A549 (cell line): ENCODE results near the gene RFXAP. TPM values are rescaled to one million over a fixed set of nuclear protein-coding genes. Genes with fewer than 3 reads are reported as not detected.

Experiments
- ATAC-seq, 2 experiments: fragments of 200-7000 bp in 1 of 2; fragments of >200 bp in 1 of 2; cut with Nextera tagmentation in 1 of 2; cut with Tn5 transposase in 1 of 2; 3 replicates each; pipeline versions ENCODE4 v1.8.0 to v1.9.1; 2018 to 2020; ENCODE audit warnings: mild to moderate bottlenecking in 1 of 2, moderate library complexity in 1 of 2
- CTCF ChIA-PET: fragments of 300-600 bp; sonication (Branson Sonifier 250); formaldehyde crosslinking; extraction: SDS; loops from one replicate; lab custom pipeline; 2021; ENCODE audit warnings: antibody characterized with exemption, inconsistent platforms; lab: Yijun Ruan, JAX
- POLR2A ChIA-PET: fragments of 350-600 bp; formaldehyde crosslinking; extraction: SDS; loops from one replicate; lab custom pipeline; 2021; ENCODE audit warnings: antibody characterized with exemption, inconsistent platforms; lab: Yijun Ruan, JAX
- DNase-seq, 2 experiments: peaks; one replicate each; pipeline versions ENCODE4 v3.0.0 to v3.0.0-alpha.2; 2011 to 2016; ENCODE audit warnings: low read depth in 1 of 2, low spot score in 1 of 2
- FAIRE-seq: peaks from 2 replicates; lab custom pipeline; 2011; peaks lifted over from hg19 to GRCh38; lab: Jason Lieb, UNC
- H3K27ac ChIP-seq, 2 experiments: fragments of >200 bp; sonication (Bioruptor Twin); formaldehyde crosslinking; 3 replicates each; pipeline ENCODE4 v1.5.1; 2016 to 2017
- H3K4me1 ChIP-seq: fragments of >200 bp; sonication (Bioruptor Twin); formaldehyde crosslinking; 3 replicates; pipeline ENCODE4 v1.6.1; 2016
- H3K4me2 ChIP-seq: fragments of >200 bp; sonication (Bioruptor Twin); formaldehyde crosslinking; 3 replicates; pipeline ENCODE4 v1.6.1; 2016
- H3K4me3 ChIP-seq: fragments of >200 bp; sonication (Bioruptor Twin); formaldehyde crosslinking; 3 replicates; pipeline ENCODE4 v1.5.1; 2016
- H3K9me3 ChIP-seq: fragments of >200 bp; sonication (Bioruptor Twin); formaldehyde crosslinking; 3 replicates; pipeline ENCODE4 v1.6.1; 2016
- BCL3 ChIP-seq: fragments of >200 bp; sonication (Bioruptor Twin); formaldehyde crosslinking; IDR thresholded peaks from 3 replicates; pipeline ENCODE4 v1.6.1; 2016
- CHD2 ChIP-seq: fragments of 150-350 bp; IDR thresholded peaks from 2 replicates; pipeline ENCODE4 v1.6.1; 2014; ENCODE audit warnings: low read length; ENCODE audit not compliant: partially characterized antibody
- CTCF ChIP-seq: fragments of >200 bp; sonication (Bioruptor Twin); formaldehyde crosslinking; IDR thresholded peaks from 3 replicates; pipeline ENCODE4 v1.5.1; 2016
- EHMT2 ChIP-seq: fragments of 200-600 bp; sonication (generic); IDR thresholded peaks from 2 replicates; pipeline ENCODE4 v1.6.1; 2016; ENCODE audit warnings: antibody characterized with exemption, low read depth, mild to moderate bottlenecking, moderate library complexity
- ESRRA ChIP-seq: fragments of 150-350 bp; IDR thresholded peaks from 2 replicates; pipeline ENCODE4 v1.6.1; 2014; ENCODE audit warnings: mild to moderate bottlenecking, low read length, borderline replicate concordance
- FOSL2 ChIP-seq, 2 experiments: fragments of 450-650 bp in 1 of 2; fragments of >200 bp in 1 of 2; sonication (Bioruptor Twin) in 1 of 2; formaldehyde crosslinking; IDR thresholded peaks; 2 replicates each; pipeline versions ENCODE4 v1.5.0 to v1.6.1; 2016 to 2020; ENCODE audit warnings: mild to moderate bottlenecking in 1 of 2, moderate library complexity in 1 of 2
- GATA3 ChIP-seq: IDR thresholded peaks from 2 replicates; pipeline ENCODE4 v1.6.1; 2012; ENCODE audit warnings: borderline replicate concordance
- HDAC2 ChIP-seq: fragments of 200-600 bp; sonication (generic); IDR thresholded peaks from 2 replicates; pipeline ENCODE4 v1.6.1; 2016
- HES2 ChIP-seq: fragments of >200 bp; sonication (Bioruptor Twin); formaldehyde crosslinking; IDR thresholded peaks from 2 replicates; pipeline ENCODE4 v1.6.1; 2016
- HEYL ChIP-seq: fragments of 250-450 bp; sonication (Bioruptor Pico); IDR thresholded peaks from 2 replicates; pipeline ENCODE4 v1.8.0; 2021; ENCODE audit warnings: mild to moderate bottlenecking, moderate library complexity
- HOXA7 ChIP-seq: fragments of 250-450 bp; sonication (Bioruptor Pico); IDR thresholded peaks from 2 replicates; pipeline ENCODE4 v1.5.0; 2020; ENCODE audit warnings: mild to moderate bottlenecking, moderate library complexity
- HOXB13 ChIP-seq: fragments of 250-450 bp; sonication (Bioruptor Pico); IDR thresholded peaks from 2 replicates; pipeline ENCODE4 v1.5.0; 2020; ENCODE audit warnings: low read depth, mild to moderate bottlenecking, moderate library complexity
- HOXB5 ChIP-seq: fragments of 250-450 bp; sonication (Bioruptor Pico); IDR thresholded peaks from 2 replicates; pipeline ENCODE4 v1.5.0; 2020; ENCODE audit warnings: mild to moderate bottlenecking, moderate library complexity
- JUN ChIP-seq, 2 experiments: fragments of >200 bp; sonication (Bioruptor Twin); formaldehyde crosslinking; IDR thresholded peaks; 2 replicates in 1 of 2; 3 replicates in 1 of 2; pipeline ENCODE4 v1.6.1; 2016 to 2017
- JUNB ChIP-seq: fragments of >200 bp; sonication (Bioruptor Twin); formaldehyde crosslinking; IDR thresholded peaks from 2 replicates; pipeline ENCODE4 v1.6.1; 2016
- MAFK ChIP-seq: fragments of 450-650 bp; IDR thresholded peaks from 2 replicates; pipeline ENCODE4 v1.6.1; 2014; ENCODE audit not compliant: partially characterized antibody
- MAZ ChIP-seq: fragments of 150-350 bp; IDR thresholded peaks from 2 replicates; pipeline ENCODE4 v1.6.1; 2014; ENCODE audit warnings: antibody characterized with exemption, low read depth, low read length, borderline replicate concordance
- NPAS2 ChIP-seq: fragments of 250-450 bp; sonication (Bioruptor Pico); IDR thresholded peaks from 2 replicates; pipeline ENCODE4 v1.8.0; 2022; ENCODE audit warnings: mild to moderate bottlenecking, moderate library complexity, borderline replicate concordance
- RAD21 ChIP-seq, 2 experiments: fragments of >200 bp in 1 of 2; sonication (Bioruptor Twin) in 1 of 2; formaldehyde crosslinking in 1 of 2; IDR thresholded peaks in 1 of 2; conservative IDR thresholded peaks in 1 of 2; 2 replicates in 1 of 2; 3 replicates in 1 of 2; pipeline ENCODE4 v1.6.1; 2012 to 2018; ENCODE audit warnings: inconsistent platforms in 1 of 2
- RCOR1 ChIP-seq: fragments of 150-350 bp; IDR thresholded peaks from 2 replicates; pipeline ENCODE4 v1.6.1; 2014; ENCODE audit warnings: antibody characterized with exemption, low read length, low read depth
- RFX5 ChIP-seq: fragments of 450-650 bp; IDR thresholded peaks from 2 replicates; pipeline ENCODE4 v1.7.1; 2014; ENCODE audit warnings: antibody characterized with exemption, mild to moderate bottlenecking, moderate library complexity
- RNF2 ChIP-seq: fragments of 200-600 bp; sonication (generic); IDR thresholded peaks from 2 replicates; pipeline ENCODE4 v1.6.1; 2016; ENCODE audit warnings: low read depth, mild to moderate bottlenecking, antibody characterized with exemption, moderate library complexity, borderline replicate concordance
- SREBF2 ChIP-seq: fragments of 450-650 bp; IDR thresholded peaks from 2 replicates; pipeline ENCODE4 v1.6.1; 2014; ENCODE audit warnings: mild to moderate bottlenecking, moderate library complexity
- TP53 ChIP-seq: fragments of 250-450 bp; sonication (Bioruptor Pico); IDR thresholded peaks from 2 replicates; pipeline ENCODE4 v1.5.0; 2021; ENCODE audit warnings: mild to moderate bottlenecking, moderate library complexity
- ZC3H11A ChIP-seq: fragments of 450-650 bp; IDR thresholded peaks from 2 replicates; pipeline ENCODE4 v1.6.1; 2014; ENCODE audit warnings: antibody characterized with exemption, mild to moderate bottlenecking
- ZFP36 ChIP-seq: fragments of 450-650 bp; IDR thresholded peaks from 2 replicates; pipeline ENCODE4 v1.6.1; 2014; ENCODE audit warnings: borderline replicate concordance; ENCODE audit not compliant: partially characterized antibody
- ZNF302 ChIP-seq: fragments of 250-450 bp; sonication (Bioruptor Pico); IDR thresholded peaks from 2 replicates; pipeline ENCODE4 v1.9.0; 2021; ENCODE audit warnings: inconsistent platforms, mild to moderate bottlenecking, moderate library complexity
- ZSCAN20 ChIP-seq: fragments of 250-450 bp; sonication (Bioruptor Pico); IDR thresholded peaks from 2 replicates; pipeline ENCODE4 v1.8.0; 2022; ENCODE audit warnings: mild to moderate bottlenecking, moderate library complexity
- WGBS: methylation state at CpG from one replicate; pipeline ENCODE4 v1.1.6; 2017; ENCODE audit errors: missing lambda C conversion rate; 5-methylcytosine and 5-hydroxymethylcytosine counted together
- polyA plus RNA-seq, 4 experiments: library from polyadenylated mRNA; depleted of rRNA in 3 of 4; stranded (reverse); fragments of >200 nt; fragmentation: RNase III in 1 of 4; extraction: RNeasy Plus Mini Kit Qiagen cat#74134 plus additional on column Dnase treatment in 1 of 4; gene quantifications; 2 replicates in 3 of 4; 3 replicates in 1 of 4; pipeline ENCODE4 v1.2.3, GENCODE V29; 2011 to 2017
- TF ChIP-seq, protein P1 (sequence below): IDR thresholded peaks from 2 replicates; pipeline ENCODE4 v1.6.1; 2012
- TF ChIP-seq, protein P2 (sequence below): IDR thresholded peaks from 2 replicates; pipeline ENCODE4 v1.6.1; 2012; ENCODE audit warnings: low read depth, borderline replicate concordance

RFXAP gene
- polyA plus RNA-seq, 2 of the 4 experiments (the other 2 are of a cell fraction) = 2.5 TPM

DNA sequence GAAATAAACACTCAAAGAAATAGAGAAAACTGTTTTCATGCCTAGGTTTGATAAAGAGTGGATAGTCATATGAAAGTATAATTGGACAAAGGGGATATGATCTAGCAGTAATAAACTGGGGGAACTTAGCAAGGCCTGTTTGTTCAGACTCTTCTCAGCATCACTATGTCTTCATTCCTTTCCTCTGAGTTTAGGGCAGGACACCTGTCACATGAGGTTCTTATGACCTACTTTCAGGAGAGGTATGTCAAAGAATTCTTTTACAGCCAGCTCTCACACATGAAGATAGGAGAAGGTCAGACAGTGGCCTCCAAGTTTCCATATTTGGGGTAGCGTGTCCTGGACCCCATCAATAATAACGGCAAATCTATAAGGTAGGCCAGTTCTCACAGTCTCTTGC lies 11.4 kb upstream of the RFXAP start:
- ChIA-PET POLR2A (no interaction called here), CTCF (no interaction called here)
- Histone ChIP-seq H3K4me1 (no peaks in the 10 kb centered on the region), H3K4me3 (no peak overlapping the region), H3K27ac (no peak overlapping the region), H3K4me2 (no peak overlapping the region), H3K9me3 (no peaks in the 10 kb centered on the region)
- DNase-seq (no peak), FAIRE-seq (no peak), ATAC-seq (no peak)
- TF ChIP-seq RFX5 (no peak), HES2 (no peak), SREBF2 (no peak), ESRRA (no peak), MAFK (no peak), ZFP36 (no peak), CHD2 (no peak), HOXA7 (CRISPR knock-in tag) (no peak), RCOR1 (no peak), HOXB13 (CRISPR knock-in tag) (no peak), FOSL2 (IDR thresholded peaks at IDR 0.05) (no peak), FOSL2 (CRISPR knock-in tag; IDR thresholded peaks at IDR 0.05) (no peak), MAZ (no peak), JUN (IDR thresholded peaks at IDR 0.05) (no peak), ZSCAN20 (CRISPR knock-in tag) (no peak), EHMT2 (no peak)
- TF ChIP-seq, protein P1, sequence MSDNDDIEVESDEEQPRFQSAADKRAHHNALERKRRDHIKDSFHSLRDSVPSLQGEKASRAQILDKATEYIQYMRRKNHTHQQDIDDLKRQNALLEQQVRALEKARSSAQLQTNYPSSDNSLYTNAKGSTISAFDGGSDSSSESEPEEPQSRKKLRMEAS = no peak
- WGBS = 95% methylated on average over 2 of the region's 2 CpGs

GRCh38 chr13:36813225-36813624 lies 5.8 kb upstream of the RFXAP start:
- 12% methylated on average over 1 of the region's 1 CpG for WGBS
- FAIRE-seq = no peak
- ATAC-seq = no peak

DNA sequence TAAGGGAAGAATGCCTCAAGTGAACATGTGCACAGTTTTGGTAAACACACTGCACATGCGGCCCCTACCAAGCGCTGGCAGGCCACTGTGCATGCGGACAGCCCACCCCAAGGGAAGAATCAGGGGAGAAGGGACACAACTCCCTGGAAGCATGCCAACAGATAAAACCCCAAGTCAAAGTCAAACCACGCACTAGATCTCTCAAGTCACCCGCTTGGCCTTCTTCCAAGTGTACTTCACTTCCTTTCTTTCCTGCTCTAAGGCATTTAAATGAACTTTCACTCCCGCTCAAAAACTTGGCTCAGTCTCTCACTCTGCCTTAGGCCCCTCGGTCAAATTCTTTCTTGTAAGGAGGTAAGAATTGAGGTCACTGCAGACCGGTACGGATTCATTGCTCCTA lies 4.6 kb upstream of the RFXAP start:
- no peak for FAIRE-seq

More at GRCh38 chr13:36813225-36813624, 5.8 kb upstream of the RFXAP start:
- TF ChIP-seq RCOR1 (no peak), ZNF302 (CRISPR knock-in tag) (no peak), NPAS2 (no peak), HDAC2 (no peak), EHMT2 (no peak)
- Histone ChIP-seq H3K9me3 (no peaks in the 10 kb centered on the region), H3K4me2 (no peak overlapping the region), H3K4me1 (no peaks in the 10 kb centered on the region), H3K27ac (no peak overlapping the region), H3K4me3 (no peak overlapping the region)
- POLR2A ChIA-PET = no interaction called here
- no peak for DNase-seq
- CTCF ChIA-PET = no interaction called here

More for the DNA sequence above, 4.6 kb upstream of the RFXAP start:
- H3K4me3 ChIP-seq = no peak overlapping the region
- TF ChIP-seq CTCF (no peak), RNF2 (no peak), TP53 (CRISPR knock-in tag) (no peak), HDAC2 (no peak), HEYL (CRISPR knock-in tag) (no peak), GATA3 (no peak), ZNF302 (CRISPR knock-in tag) (no peak), RAD21 (conservative IDR thresholded peaks at IDR 0.05 in 1 of 2, IDR thresholded peaks at IDR 0.05 in 1 of 2) (no peak), MAFK (no peak), ZC3H11A (no peak), BCL3 (no peak), JUNB (no peak), EHMT2 (no peak), HOXB5 (CRISPR knock-in tag) (no peak)
- TF ChIP-seq, protein P2, sequence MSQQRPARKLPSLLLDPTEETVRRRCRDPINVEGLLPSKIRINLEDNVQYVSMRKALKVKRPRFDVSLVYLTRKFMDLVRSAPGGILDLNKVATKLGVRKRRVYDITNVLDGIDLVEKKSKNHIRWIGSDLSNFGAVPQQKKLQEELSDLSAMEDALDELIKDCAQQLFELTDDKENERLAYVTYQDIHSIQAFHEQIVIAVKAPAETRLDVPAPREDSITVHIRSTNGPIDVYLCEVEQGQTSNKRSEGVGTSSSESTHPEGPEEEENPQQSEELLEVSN = no peak
- TF ChIP-seq, protein P1 = no peak
- POLR2A ChIA-PET = no interaction called here
- H3K27ac ChIP-seq = no peak overlapping the region
- WGBS = 65% methylated on average over 9 of the region's 9 CpGs
- ATAC-seq = no peak
- no peaks in the 10 kb centered on the region for H3K9me3 ChIP-seq
- H3K4me1 ChIP-seq = no peaks in the 10 kb centered on the region
- CTCF ChIA-PET = no interaction called here
- no peak overlapping the region for H3K4me2 ChIP-seq
- DNase-seq = no peak
